Renal cortical epithelial cell (primary cell): ENCODE data around the gene SMC1A. TPM values are rescaled to one million over a fixed set of nuclear protein-coding genes. Genes with fewer than 3 reads are reported as not detected.

Source experiments
- DNase-seq: peaks from one replicate; pipeline ENCODE4 v3.0.0-alpha.2; 2011; ENCODE audit warnings: low read depth
- total RNA-seq: library from RNA; depleted of rRNA; stranded (reverse); fragments of >200 nt; gene quantifications from 2 replicates; pipeline ENCODE4 v1.2.3, GENCODE V29; 2014

The SMC1A gene
- total RNA-seq, 1 donor from 2014 or later, result 40.7 TPM

- no peak for DNase-seq
These were observed 81.4 kb downstream of the SMC1A start for GRCh38 chrX:53340852-53341645.

GRCh38 chrX:53337101-53337500, 85.4 kb downstream of the SMC1A start:
- DNase-seq, result no peak

DNA sequence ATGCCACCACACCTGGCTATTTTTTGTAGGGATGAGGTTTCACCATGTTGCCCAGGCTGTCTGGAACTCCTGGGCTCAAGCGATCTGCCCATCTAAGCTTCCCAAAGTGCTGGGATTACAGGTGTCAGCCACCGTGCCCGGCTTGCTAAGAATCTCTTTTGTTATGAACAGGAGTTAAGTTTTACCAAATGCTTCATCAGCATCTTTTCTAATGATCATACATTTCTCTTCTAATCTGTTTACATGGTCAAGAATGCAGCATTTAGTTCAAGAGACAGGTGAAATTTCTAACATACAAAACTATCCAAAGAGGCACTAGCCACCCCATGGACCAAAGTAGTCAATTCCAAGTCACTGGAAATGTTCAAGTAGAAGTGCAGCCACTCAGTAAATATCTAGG, 88.6 kb downstream of the SMC1A start:
- no peak for DNase-seq

DNA sequence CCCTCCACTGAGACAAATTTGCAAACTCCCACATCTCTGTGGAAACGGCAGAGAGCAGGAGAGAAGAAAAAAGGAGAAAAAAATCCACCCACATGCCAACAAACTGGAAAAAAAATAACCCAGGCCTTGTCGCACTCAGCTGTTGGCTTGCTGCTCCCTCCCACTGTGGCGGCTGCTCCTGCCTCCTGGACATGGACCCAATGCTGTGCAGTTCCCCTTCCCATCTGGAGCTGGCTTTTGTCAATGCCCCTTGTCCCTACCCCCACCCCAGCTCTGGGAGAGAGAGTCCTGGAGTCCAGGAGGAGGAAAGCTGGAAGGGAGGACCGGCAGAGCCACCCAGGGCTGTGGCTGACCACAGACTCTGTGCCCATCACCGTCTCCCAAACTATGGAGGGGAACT, 90.2 kb downstream of the SMC1A start:
- no peak for DNase-seq

- no peak for DNase-seq
These were observed 92.1 kb downstream of the SMC1A start for GRCh38 chrX:53330331-53330730.

DNA sequence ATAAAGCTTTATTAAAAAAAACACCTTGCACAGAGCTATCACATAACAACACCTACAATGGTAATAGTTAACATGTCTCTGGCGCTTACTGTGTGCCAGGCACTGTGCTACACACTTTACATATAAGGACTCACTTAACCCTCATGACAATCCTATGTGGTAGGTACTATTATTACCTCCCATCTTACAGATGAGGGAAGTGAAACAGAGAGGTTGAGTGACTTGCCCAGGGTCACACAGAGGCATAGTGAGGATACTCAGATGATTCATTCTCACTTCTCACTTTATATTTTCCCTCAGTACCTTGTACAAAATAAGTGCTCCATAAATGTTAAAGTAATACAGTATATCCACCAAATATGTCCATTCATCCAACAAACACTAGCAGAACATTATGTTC, 97.7 kb downstream of the SMC1A start:
- DNase-seq, result no peak

Other genes starting within 250 kb of the SMC1A start
- gene KDM5C, start 197.4 kb downstream of the SMC1A start, total RNA-seq, result 51.6 and 126 TPM in 2 replicates
- 8.2 and 17.8 TPM in 2 replicates for gene IQSEC2, start 141.1 kb downstream of the SMC1A start, total RNA-seq
- gene RIBC1, start 219 bp upstream of the SMC1A start, total RNA-seq, result 1.2 and 2.8 TPM in 2 replicates
- gene HSD17B10, start 11.7 kb upstream of the SMC1A start, total RNA-seq, result 72.0 and 82.8 TPM in 2 replicates